Activated T-cell treated with anti-CD3 and anti-CD28 coated beads, Interleukin-2, amount 50 U/mL, for 72 hours (primary cell): ENCODE data around the gene PIP4K2C. TPM values are rescaled to one million over a fixed set of nuclear protein-coding genes. Genes with fewer than 3 reads are reported as not detected.

ENCODE experiments used
- ATAC-seq, 2 donors: fragments of 150-1000 bp; cut with Tn5 transposase; replicated peaks in 1 of 2; 2 replicates each; pipeline ENCODE4 v1.10.0; 2021; ENCODE audit warnings: moderate library complexity in 2 of 2, mild to moderate bottlenecking in 1 of 2
- DNase-seq, 2 donors: peaks; one replicate each; pipeline ENCODE4 v3.0.0; 2021 to 2022; ENCODE audit warnings: mixed read lengths in 1 of 2
- H3K27ac Mint-ChIP-seq: one replicate; pipeline ENCODE4 v1.8.0; 2022; ENCODE audit warnings: mild to moderate bottlenecking, moderate library complexity, mixed read lengths
- H3K27me3 Mint-ChIP-seq: one replicate; pipeline ENCODE4 v1.8.0; 2022; ENCODE audit warnings: low read depth, mixed read lengths
- H3K36me3 Mint-ChIP-seq, 2 donors: one replicate each; pipeline ENCODE4 v1.8.0; 2022; ENCODE audit warnings: mixed read lengths in 2 of 2, mild to moderate bottlenecking in 1 of 2; ENCODE audit not compliant: insufficient read depth in 2 of 2
- H3K4me1 Mint-ChIP-seq: one replicate; pipeline ENCODE4 v1.8.0; 2022; ENCODE audit warnings: low read depth, mixed read lengths
- H3K4me3 Mint-ChIP-seq, 2 donors: one replicate each; pipeline ENCODE4 v1.8.0; 2022; ENCODE audit warnings: mild to moderate bottlenecking in 2 of 2, mixed read lengths in 2 of 2, moderate library complexity in 2 of 2
- H3K9me3 Mint-ChIP-seq, 2 donors: one replicate each; pipeline ENCODE4 v1.8.0; 2022; ENCODE audit warnings: mixed read lengths in 2 of 2
- total RNA-seq, 2 donors: library from RNA; stranded (reverse); gene quantifications; one replicate each; pipeline ENCODE4 v1.2.3, GENCODE V29; 2022

PIP4K2C gene
- 10 to 100 TPM; 21.3 to 23.1 TPM for total RNA-seq

GRCh38 chr12:57590864-57591781 lies at the start of gene PIP4K2C:
PIP4K2C (plus strand) TSS chr12:57591192; CDS start chr12:57591290, 98 bp downstream.
- H3K9me3 Mint-ChIP-seq: no peaks in the 10 kb centered on the region

GRCh38 chr12:57541717-57542116 lies 49.3 kb upstream of the PIP4K2C start:
- no peak for ATAC-seq
- Mint-ChIP-seq H3K27me3 (no peaks in the 10 kb centered on the region), H3K4me3 (no peak overlapping the region), H3K4me1 (peaks cover 20% of the 10 kb centered on the region), H3K27ac (no peak overlapping the region), H3K36me3 (peaks cover 7 to 8% of the 10 kb centered on the region in 2 donors), H3K9me3 (no peaks in the 10 kb centered on the region)
- DNase-seq: no peak

More at GRCh38 chr12:57590864-57591781, at the start of gene PIP4K2C:
- Mint-ChIP-seq H3K27me3 (no peaks in the 10 kb centered on the region), H3K27ac (peak within 1 kb of the TSS; percentile 8), H3K4me3 (peak within 1 kb of the TSS; percentile 79 to 93), H3K36me3 (peaks cover 2 to 3% of the 10 kb centered on the region in 2 donors), H3K4me1 (peaks cover 21% of the 10 kb centered on the region)
- DNase-seq (peak; percentile 86 to 88), ATAC-seq (peak; percentile 98 to 99)

GRCh38 chr12:57543581-57543980 lies 47.4 kb upstream of the PIP4K2C start:
- Mint-ChIP-seq H3K27me3 (peaks cover 4% of the 10 kb centered on the region), H3K4me1 (peaks cover 35% of the 10 kb centered on the region), H3K36me3 (peaks cover 4 to 5% of the 10 kb centered on the region in 2 donors), H3K4me3 (no peak overlapping the region), H3K27ac (no peak overlapping the region), H3K9me3 (no peaks in the 10 kb centered on the region)
- DNase-seq (no peak), ATAC-seq (no peak)

- Mint-ChIP-seq H3K27me3 (peaks cover 13% of the 10 kb centered on the region), H3K27ac (peak overlapping the region; percentile 91), H3K36me3 (peaks cover 4% of the 10 kb centered on the region in 2 donors), H3K4me3 (peak overlapping the region; percentile 74 to 98), H3K4me1 (peaks cover 57% of the 10 kb centered on the region), H3K9me3 (no peaks in the 10 kb centered on the region)
- DNase-seq: peak in 1 of 2 donors; percentile 19
- no peak for ATAC-seq
Measured at GRCh38 chr12:57545809-57546437, 45.1 kb upstream of the PIP4K2C start.

GRCh38 chr12:57546438-57547287 lies 44.3 kb upstream of the PIP4K2C start, which contains the start of gene DCTN2:
DCTN2 (minus strand) TSS chr12:57547192; CDS start chr12:57547063, 129 bp downstream.
- Mint-ChIP-seq H3K9me3 (no peaks in the 10 kb centered on the region), H3K27ac (peak within 1 kb of the TSS; percentile 91), H3K4me3 (peak within 1 kb of the TSS; percentile 74 to 98), H3K27me3 (peaks cover 13% of the 10 kb centered on the region), H3K36me3 (peaks cover 4% of the 10 kb centered on the region in 2 donors), H3K4me1 (peaks cover 63% of the 10 kb centered on the region)
- peak; percentile 94 to 97 for ATAC-seq
- peak; percentile 93 to 97 for DNase-seq

GRCh38 chr12:57547288-57548012 lies 43.5 kb upstream of the PIP4K2C start:
- H3K27ac Mint-ChIP-seq: peak overlapping the region; percentile 75
- H3K27me3 Mint-ChIP-seq: peaks cover 13% of the 10 kb centered on the region
- H3K4me3 Mint-ChIP-seq: peak overlapping the region; percentile 74 to 98
- ATAC-seq (no peak), DNase-seq (no peak)
- H3K36me3 Mint-ChIP-seq: peaks cover 4% of the 10 kb centered on the region in 2 donors
- H3K4me1 Mint-ChIP-seq: peaks cover 63% of the 10 kb centered on the region
- H3K9me3 Mint-ChIP-seq: no peaks in the 10 kb centered on the region

- ATAC-seq: no peak
- Mint-ChIP-seq H3K4me1 (peaks cover 63% of the 10 kb centered on the region), H3K4me3 (peak overlapping the region in 1 of 2 donors; percentile 98)
Measured at GRCh38 chr12:57548013-57548315, 43.0 kb upstream of the PIP4K2C start.

GRCh38 chr12:57548488-57548887 lies 42.5 kb upstream of the PIP4K2C start:
- H3K27ac Mint-ChIP-seq: peak overlapping the region; percentile 36
- peaks cover 4% of the 10 kb centered on the region in 2 donors for H3K36me3 Mint-ChIP-seq
- DNase-seq (no peak), ATAC-seq (no peak)
- H3K4me3 Mint-ChIP-seq: peak overlapping the region; percentile 46 to 90
- H3K27me3 Mint-ChIP-seq: peaks cover 13% of the 10 kb centered on the region
- H3K9me3 Mint-ChIP-seq: no peaks in the 10 kb centered on the region
- H3K4me1 Mint-ChIP-seq: peaks cover 63% of the 10 kb centered on the region

More at GRCh38 chr12:57548013-57548315, 43.0 kb upstream of the PIP4K2C start:
- Mint-ChIP-seq H3K36me3 (peaks cover 4% of the 10 kb centered on the region in 2 donors), H3K27me3 (peaks cover 13% of the 10 kb centered on the region), H3K27ac (peak overlapping the region; percentile 36), H3K9me3 (no peaks in the 10 kb centered on the region)
- DNase-seq: no peak

- H3K27ac Mint-ChIP-seq: no peak overlapping the region
- no peaks in the 10 kb centered on the region for H3K9me3 Mint-ChIP-seq
- peaks cover 63% of the 10 kb centered on the region for H3K4me1 Mint-ChIP-seq
- peaks cover 13% of the 10 kb centered on the region for H3K27me3 Mint-ChIP-seq
- DNase-seq: no peak
- H3K4me3 Mint-ChIP-seq: peak overlapping the region; percentile 88 to 90
- no peak for ATAC-seq
- peaks cover 4% of the 10 kb centered on the region in 2 donors for H3K36me3 Mint-ChIP-seq
Measured at GRCh38 chr12:57549203-57549908, 41.6 kb upstream of the PIP4K2C start.

GRCh38 chr12:57549909-57550640 lies 40.9 kb upstream of the PIP4K2C start, which contains the start of gene KIF5A:
KIF5A (plus strand) TSS chr12:57550044; CDS start chr12:57550272, 228 bp downstream.
- peak; percentile 80 to 81 for DNase-seq
- H3K4me3 Mint-ChIP-seq: peak within 1 kb of the TSS; percentile 88 to 90
- no peaks in the 10 kb centered on the region for H3K9me3 Mint-ChIP-seq
- no peak within 1 kb of the TSS for H3K27ac Mint-ChIP-seq
- peaks cover 3 to 4% of the 10 kb centered on the region in 2 donors for H3K36me3 Mint-ChIP-seq
- H3K4me1 Mint-ChIP-seq: peaks cover 58% of the 10 kb centered on the region
- peak; percentile 67 for ATAC-seq
- H3K27me3 Mint-ChIP-seq: peaks cover 13% of the 10 kb centered on the region
